AG10803 (cell line): ENCODE data around the gene RABGAP1.

Source experiments
- DNase-seq: peaks from one replicate; pipeline ENCODE4 v3.0.0; 2010; ENCODE audit warnings: low read depth
- H3K4me3 ChIP-seq: 2 replicates; pipeline ENCODE4 v1.5.1; 2011; ENCODE audit warnings: mild to moderate bottlenecking, low read length, control low read depth
- TF ChIP-seq, protein P1 (sequence below): conservative IDR thresholded peaks from 2 replicates; pipeline ENCODE4 v1.5.1; 2011; ENCODE audit warnings: mild to moderate bottlenecking, low read length, control low read depth, inconsistent platforms

Gene RABGAP1

GRCh38 chr9:123067136-123067535, 126.3 kb downstream of the RABGAP1 start:
- H3K4me3 ChIP-seq: no peak overlapping the region
- TF ChIP-seq, protein P1, sequence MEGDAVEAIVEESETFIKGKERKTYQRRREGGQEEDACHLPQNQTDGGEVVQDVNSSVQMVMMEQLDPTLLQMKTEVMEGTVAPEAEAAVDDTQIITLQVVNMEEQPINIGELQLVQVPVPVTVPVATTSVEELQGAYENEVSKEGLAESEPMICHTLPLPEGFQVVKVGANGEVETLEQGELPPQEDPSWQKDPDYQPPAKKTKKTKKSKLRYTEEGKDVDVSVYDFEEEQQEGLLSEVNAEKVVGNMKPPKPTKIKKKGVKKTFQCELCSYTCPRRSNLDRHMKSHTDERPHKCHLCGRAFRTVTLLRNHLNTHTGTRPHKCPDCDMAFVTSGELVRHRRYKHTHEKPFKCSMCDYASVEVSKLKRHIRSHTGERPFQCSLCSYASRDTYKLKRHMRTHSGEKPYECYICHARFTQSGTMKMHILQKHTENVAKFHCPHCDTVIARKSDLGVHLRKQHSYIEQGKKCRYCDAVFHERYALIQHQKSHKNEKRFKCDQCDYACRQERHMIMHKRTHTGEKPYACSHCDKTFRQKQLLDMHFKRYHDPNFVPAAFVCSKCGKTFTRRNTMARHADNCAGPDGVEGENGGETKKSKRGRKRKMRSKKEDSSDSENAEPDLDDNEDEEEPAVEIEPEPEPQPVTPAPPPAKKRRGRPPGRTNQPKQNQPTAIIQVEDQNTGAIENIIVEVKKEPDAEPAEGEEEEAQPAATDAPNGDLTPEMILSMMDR: no peak
- DNase-seq: no peak

DNA sequence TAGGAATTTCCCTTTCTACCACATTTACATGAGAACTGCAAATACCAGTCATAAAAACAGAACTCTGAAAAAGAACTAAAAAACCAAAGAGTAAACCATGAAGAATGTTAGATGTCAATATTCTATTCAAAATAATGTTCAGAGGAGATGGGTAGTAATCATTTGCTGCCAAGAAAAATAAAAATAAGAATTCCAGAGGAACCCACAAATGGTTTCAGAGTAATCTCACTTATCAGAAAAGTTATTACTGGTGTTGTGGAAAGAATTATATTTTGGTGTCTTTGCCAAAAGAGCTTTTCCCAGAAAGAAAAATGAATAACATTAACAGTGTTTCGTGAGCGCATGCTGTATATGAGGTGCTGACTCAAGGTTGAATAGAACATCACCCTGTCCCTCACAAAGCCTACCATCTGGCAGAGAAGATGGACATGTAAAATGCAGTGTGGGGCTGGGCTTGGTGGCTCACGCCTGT, 128.2 kb downstream of the RABGAP1 start:
- TF ChIP-seq, protein P1: no peak
- no peak overlapping the region for H3K4me3 ChIP-seq
- peak; percentile 99 for DNase-seq

DNA sequence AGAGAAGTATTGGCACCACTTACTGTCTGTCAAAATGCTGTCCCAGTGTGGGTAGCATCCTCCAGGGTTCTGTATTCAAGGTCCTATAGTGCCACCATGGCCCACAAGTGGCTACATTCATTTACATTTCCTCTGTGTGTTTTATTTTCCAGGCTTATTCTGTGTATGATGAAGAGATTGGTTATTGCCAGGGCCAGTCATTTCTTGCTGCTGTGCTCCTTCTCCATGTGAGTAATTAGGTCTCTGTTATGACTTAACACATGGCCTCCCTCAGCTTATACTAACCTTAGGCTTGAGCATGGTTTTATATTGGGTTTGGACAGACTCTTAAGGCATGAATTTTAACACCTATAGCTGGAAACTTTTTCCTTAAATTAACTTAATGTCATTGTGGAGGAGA, 129.4 kb downstream of the RABGAP1 start:
- no peak overlapping the region for H3K4me3 ChIP-seq
- TF ChIP-seq, protein P1: no peak
- DNase-seq: no peak

GRCh38 chr9:123072407-123072995, 131.7 kb downstream of the RABGAP1 start:
- H3K4me3 ChIP-seq: no peak overlapping the region
- DNase-seq: no peak
- TF ChIP-seq, protein P1: no peak

DNA sequence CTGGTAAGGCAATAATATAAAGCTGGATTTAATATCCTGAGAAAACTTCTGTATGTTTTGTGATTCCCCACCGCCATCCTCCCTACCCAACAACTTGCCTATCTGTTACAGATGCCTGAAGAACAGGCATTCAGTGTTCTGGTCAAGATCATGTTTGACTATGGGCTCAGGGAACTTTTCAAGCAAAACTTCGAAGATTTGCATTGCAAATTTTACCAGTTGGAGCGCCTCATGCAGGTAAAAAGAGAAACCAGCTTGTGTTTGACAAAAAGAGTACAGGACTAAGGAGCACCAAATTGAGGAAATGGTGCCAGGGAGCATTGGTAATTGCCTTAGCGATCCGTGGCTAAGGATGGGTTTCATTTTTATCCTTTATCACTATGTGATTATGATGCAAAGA, 132.6 kb downstream of the RABGAP1 start:
- DNase-seq: no peak
- TF ChIP-seq, protein P1: 0 out of 2 replicates have a peak, but pooled peaks have one; percentile 10
- peak overlapping the region; percentile 35 for H3K4me3 ChIP-seq

DNA sequence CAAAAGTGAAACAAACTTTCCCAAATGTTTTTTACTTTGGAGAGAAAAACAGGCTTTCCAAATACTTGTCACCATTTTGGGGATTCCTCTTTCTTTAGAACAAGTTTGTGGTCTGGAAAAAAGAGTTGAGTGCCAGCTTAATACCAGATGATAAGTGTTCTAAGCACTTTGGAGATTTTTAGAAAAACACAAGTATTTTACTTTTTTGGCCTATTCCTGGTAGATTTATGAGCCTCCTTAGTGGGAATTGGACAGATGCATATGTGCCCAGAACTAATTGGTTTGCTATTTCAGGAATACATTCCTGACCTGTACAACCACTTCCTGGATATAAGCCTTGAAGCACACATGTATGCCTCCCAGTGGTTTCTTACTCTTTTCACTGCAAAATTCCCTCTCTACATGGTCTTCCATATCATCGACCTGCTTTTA, 133.2 kb downstream of the RABGAP1 start:
- TF ChIP-seq, protein P1: peak; percentile 43
- H3K4me3 ChIP-seq: peak overlapping the region; percentile 57
- peak; percentile 98 for DNase-seq

DNA sequence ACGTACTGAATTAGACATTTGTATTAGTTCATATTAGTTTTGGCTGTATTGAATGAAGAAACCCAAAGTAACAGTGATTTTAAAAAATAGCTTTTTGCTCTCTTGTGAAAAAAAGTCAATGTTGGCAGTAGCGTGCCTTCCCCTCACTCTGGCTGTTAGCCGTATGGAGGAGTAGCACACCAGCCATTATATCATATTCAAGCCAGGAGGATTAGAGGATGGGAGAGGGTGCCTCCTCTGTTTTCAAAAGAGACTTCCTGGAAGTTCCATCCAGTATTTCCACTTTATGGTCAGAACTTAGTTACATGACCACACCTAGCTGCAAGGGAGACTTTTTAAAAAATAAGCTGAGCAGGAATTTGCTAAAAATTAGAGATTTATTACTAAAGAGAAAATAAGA, 133.8 kb downstream of the RABGAP1 start:
- TF ChIP-seq, protein P1: no peak
- DNase-seq: peak; percentile 30
- peak overlapping the region; percentile 57 for H3K4me3 ChIP-seq
